GM19455 (cell line): Measurements from ENCODE around the gene CS.
"Not testable (repeated sequence)": the region's sequence is repeated elsewhere in the genome, so short reads cannot be mapped to it uniquely, and the experiment has no call there.

ENCODE experiments used
- ATAC-seq: cut with Tn5 transposase; IDR thresholded peaks from one replicate; pipeline ENCODE4 v1.9.1; 2021; ENCODE audit not compliant: unreplicated experiment

The CS gene

GRCh38 chr12:56299853-56300643 lies at the start of gene CS:
CS (minus strand) TSS chr12:56300330; CDS start chr12:56300201, 129 bp downstream.
- ATAC-seq: peak; percentile 93

- ATAC-seq: no peak
These were observed 48.6 kb upstream of the CS start for GRCh38 chr12:56348776-56349175.

- not testable (repeated sequence) for ATAC-seq
These were observed 47.1 kb upstream of the CS start for GRCh38 chr12:56347255-56347654.

GRCh38 chr12:56346675-56347074 lies 46.5 kb upstream of the CS start:
- no peak for ATAC-seq

- ATAC-seq: not testable (repeated sequence)
These were observed 42.2 kb upstream of the CS start for GRCh38 chr12:56342290-56342689.

GRCh38 chr12:56341616-56342015 lies 41.5 kb upstream of the CS start:
- ATAC-seq: no peak

- no peak for ATAC-seq
These were observed 39.0 kb upstream of the CS start for GRCh38 chr12:56339158-56339422.

- no peak for ATAC-seq
These were observed 38.4 kb upstream of the CS start, which contains the start of gene IL23A for GRCh38 chr12:56338308-56339157. IL23A (plus strand) TSS chr12:56338884; CDS start chr12:56339045, 161 bp downstream.

- ATAC-seq: no peak
These were observed 37.7 kb upstream of the CS start for GRCh38 chr12:56337753-56338251.

GRCh38 chr12:56336361-56337167 lies 36.4 kb upstream of the CS start:
- ATAC-seq: no peak

GRCh38 chr12:56335527-56335926 lies 35.4 kb upstream of the CS start:
- ATAC-seq: not testable (repeated sequence)

GRCh38 chr12:56334490-56334793 lies 34.3 kb upstream of the CS start:
- ATAC-seq: no peak

- ATAC-seq: peak; percentile 88
These were observed 33.8 kb upstream of the CS start, which contains the start of gene PAN2 for GRCh38 chr12:56333679-56334489. PAN2 (minus strand) TSS chr12:56334000; CDS start chr12:56333094, 906 bp downstream.

GRCh38 chr12:56333197-56333678 lies 33.1 kb upstream of the CS start:
- no peak for ATAC-seq

- no peak for ATAC-seq
These were observed 32.5 kb upstream of the CS start for GRCh38 chr12:56332512-56333196.

GRCh38 chr12:56330936-56331490 lies 30.9 kb upstream of the CS start:
- ATAC-seq: no peak

GRCh38 chr12:56326533-56326932 lies 26.4 kb upstream of the CS start:
- no peak for ATAC-seq

GRCh38 chr12:56326126-56326525 lies 26.0 kb upstream of the CS start:
- ATAC-seq: no peak

GRCh38 chr12:56324206-56324605 lies 24.1 kb upstream of the CS start:
- no peak for ATAC-seq
